K562 (cell line): Measurements from ENCODE around the gene SKOR1. TPM values are rescaled to one million over a fixed set of nuclear protein-coding genes. Genes with fewer than 3 reads are reported as not detected.

Experiments used
- ATAC-seq: fragments of 200-7000 bp; cut with Tn5 transposase; 3 replicates; pipeline ENCODE4 v1.9.1; 2020; ENCODE audit warnings: moderate library complexity
- BruUV-seq: library from RNA; stranded (reverse); fragments of 400-500 nt; replicated peaks from 2 replicates; lab custom pipeline; 2021; lab: Mats Ljungman, UMichigan
- CTCF ChIA-PET: fragments of 300-600 bp; formaldehyde crosslinking; extraction: SDS; loops from one replicate; lab custom pipeline; 2021; ENCODE audit warnings: low intra/inter-chr PET ratio; lab: Yijun Ruan, JAX
- POLR2A ChIA-PET: fragments of 300-600, 350-650 bp; sonication (Branson Sonifier 250); formaldehyde crosslinking; extraction: SDS; loops from one replicate; lab custom pipeline; 2021; ENCODE audit warnings: antibody characterized with exemption, inconsistent platforms; lab: Yijun Ruan, JAX
- DNase-seq, 4 experiments: peaks; one replicate each; pipeline versions ENCODE4 v3.0.0 to v3.0.0-alpha.2; 2011 to 2018; ENCODE audit warnings: low spot score in 3 of 4, mixed read lengths in 3 of 4; ENCODE audit errors: extremely low read depth in 1 of 4
- FAIRE-seq: peaks from 2 replicates; lab custom pipeline; 2011; peaks lifted over from hg19 to GRCh38; lab: Jason Lieb, UNC
- H2AFZ ChIP-seq: 2 replicates; pipeline ENCODE4 v1.6.0; 2011; ENCODE audit warnings: low read depth, low read length, control low read depth, inconsistent platforms
- H3K27ac ChIP-seq: fragments of 200-600 bp; 3 replicates; pipeline ENCODE4 v1.8.0; 2011; ENCODE audit warnings: low read depth, mild to moderate bottlenecking, control low read depth, inconsistent platforms, low read length, moderate library complexity, mixed read lengths; ENCODE audit errors: extremely low read depth
- H3K27me3 ChIP-seq, 2 experiments: fragments of 300-600 bp in 1 of 2; 2 replicates in 1 of 2; 3 replicates in 1 of 2; pipeline versions ENCODE4 v1.6.0 to v1.8.0; 2011; ENCODE audit warnings: inconsistent platforms in 2 of 2, low read length in 2 of 2, mild to moderate bottlenecking in 1 of 2, mixed read lengths in 1 of 2, moderate library complexity in 1 of 2; ENCODE audit not compliant: control insufficient read depth in 2 of 2, insufficient read depth in 2 of 2
- H3K36me3 ChIP-seq: fragments of 300-600 bp; 3 replicates; pipeline ENCODE4 v1.8.0; 2011; ENCODE audit warnings: mild to moderate bottlenecking, low read length, inconsistent platforms; ENCODE audit not compliant: control insufficient read depth, insufficient read depth
- H3K4me1 ChIP-seq, 2 experiments: fragments of 200-600 bp in 1 of 2; replicated peaks in 1 of 2; 2 replicates in 1 of 2; 3 replicates in 1 of 2; pipeline versions ENCODE4 v1.5.1 to v1.8.0; 2011; ENCODE audit warnings: inconsistent platforms in 2 of 2, low read length in 2 of 2, mild to moderate bottlenecking in 1 of 2, mixed read lengths in 1 of 2, moderate library complexity in 1 of 2; ENCODE audit not compliant: control insufficient read depth in 2 of 2, insufficient read depth in 2 of 2
- H3K4me2 ChIP-seq: 2 replicates; pipeline ENCODE4 v1.6.1; 2011; ENCODE audit warnings: low read length, control low read depth, inconsistent platforms, mixed read lengths; ENCODE audit not compliant: insufficient read depth
- H3K4me3 ChIP-seq: fragments of 200-600 bp; sonication (generic), shearing (Covaris generic); 2 replicates; pipeline ENCODE4 v1.5.1; 2016; ENCODE audit warnings: control low read depth, inconsistent platforms
- H3K79me2 ChIP-seq: fragments of 200-600 bp; 3 replicates; pipeline ENCODE4 v1.8.0; 2011; ENCODE audit warnings: low read length, inconsistent platforms; ENCODE audit not compliant: control insufficient read depth, insufficient read depth
- H3K9ac ChIP-seq, 2 experiments: 2 replicates each; pipeline versions ENCODE4 v1.6.0 to v1.6.1; 2011; ENCODE audit warnings: low read depth in 2 of 2, low read length in 2 of 2, control low read depth in 1 of 2, inconsistent platforms in 1 of 2, mild to moderate bottlenecking in 1 of 2, mixed read lengths in 1 of 2; ENCODE audit not compliant: insufficient read depth in 1 of 2
- H3K9me1 ChIP-seq: one replicate; pipeline ENCODE4 v1.6.0; 2011; ENCODE audit warnings: inconsistent platforms, mild to moderate bottlenecking, low read length, moderate library complexity; ENCODE audit not compliant: control insufficient read depth, insufficient read depth
- H3K9me3 ChIP-seq: replicated peaks from 2 replicates; pipeline ENCODE4 v1.5.1; 2011; ENCODE audit warnings: low read depth, low read length, inconsistent platforms; ENCODE audit not compliant: control insufficient read depth, insufficient read depth
- H4K20me1 ChIP-seq: replicated peaks from 2 replicates; pipeline ENCODE4 v1.6.1; 2011; ENCODE audit warnings: low read length, inconsistent platforms, mixed read lengths; ENCODE audit not compliant: control insufficient read depth, insufficient read depth
- CBX8 ChIP-seq: fragments of 200-600 bp; sonication (generic); IDR thresholded peaks from 2 replicates; pipeline ENCODE4 v1.6.1; 2012; ENCODE audit warnings: borderline replicate concordance, mixed run types, low read depth, mild to moderate bottlenecking, moderate library complexity, mixed read lengths, low read length, control low read depth, inconsistent platforms; ENCODE audit not compliant: poor library complexity, severe bottlenecking; ENCODE audit errors: extremely low read depth
- CCAR2 ChIP-seq: fragments of 200-400 bp; formaldehyde crosslinking; IDR thresholded peaks from 2 replicates; pipeline ENCODE4 v1.6.1; 2017; ENCODE audit warnings: mild to moderate bottlenecking, low read depth, low read length
- MTA3 ChIP-seq: fragments of 450-650 bp; formaldehyde crosslinking; IDR thresholded peaks from 2 replicates; pipeline ENCODE4 v1.6.1; 2017; ENCODE audit warnings: mild to moderate bottlenecking, borderline replicate concordance
- RFX7 ChIP-seq: fragments of 250-450 bp; sonication (Bioruptor Pico); IDR thresholded peaks from 2 replicates; pipeline ENCODE4 v1.5.1; 2021; ENCODE audit warnings: mild to moderate bottlenecking
- TFE3 ChIP-seq: fragments of 450-650 bp; formaldehyde crosslinking; IDR thresholded peaks from 2 replicates; pipeline ENCODE4 v1.4.0; 2020; ENCODE audit warnings: mild to moderate bottlenecking, mixed read lengths
- WGBS: fragments of 100-300 bp; shearing (Covaris generic); methylation state at CpG from one replicate; pipeline ENCODE4 v1.1.6; 2016; ENCODE audit warnings: low coverage, mixed read lengths; ENCODE audit not compliant: insufficient coverage; ENCODE audit errors: missing lambda C conversion rate; 5-methylcytosine and 5-hydroxymethylcytosine counted together
- in situ Hi-C: fragments of 300-500 bp; cut with MboI; formaldehyde crosslinking; loops from 4 replicates; pipeline ENCODE4 v1.15.0; 2018; ENCODE audit warnings: inconsistent platforms, mixed read lengths
- intact Hi-C: fragments of 100-400 bp; cut with micrococcal nuclease; formaldehyde crosslinking; loops from 2 replicates; pipeline ENCODE4 v1.14.2; 2022
- polyA plus RNA-seq, 8 experiments: library from polyadenylated mRNA; depleted of rRNA in 4 of 8; stranded (reverse) in 5 of 8; unstranded in 3 of 8; fragments of >200 nt; fragmentation: Nextera tagmentation in 2 of 8; fragmentation: Illumina TruSeq in 1 of 8; extraction: Ambion mirVana in 2 of 8; extraction: Trizol in 1 of 8; gene quantifications; 2 replicates each; pipeline versions ENCODE4 v1.2.1 to v1.2.3, GENCODE V29; 2011 to 2014; ENCODE audit warnings: inconsistent platforms in 1 of 8, missing spikeins in 1 of 8
- total RNA-seq, 7 experiments: library from RNA; depleted of rRNA in 6 of 7; stranded (reverse); fragments of >200 nt in 6 of 7; fragmentation: Illumina TruSeq in 2 of 7; extraction: Trizol in 2 of 7; gene quantifications; 2 replicates each; pipeline versions ENCODE4 v1.2.1 to v1.2.3, GENCODE V29; 2011 to 2021; ENCODE audit warnings: low replicate concordance in 1 of 7
- TF ChIP-seq, protein P1 (sequence below): fragments of 450-650 bp; IDR thresholded peaks from 2 replicates; pipeline ENCODE4 v1.6.1; 2016; ENCODE audit warnings: low read depth
- TF ChIP-seq, protein P2 (sequence below): IDR thresholded peaks from 2 replicates; pipeline ENCODE4 v1.6.1; 2016; ENCODE audit warnings: missing genetic modification characterization, missing compliant biosample characterization

Gene SKOR1
- total and polyA plus RNA-seq, 9 of the 15 experiments (the other 6 are each of a cell fraction or from before 2014, with no cell fraction given), result 0.04 to 0.41 (median 0.09) TPM; not detected in 3

DNA sequence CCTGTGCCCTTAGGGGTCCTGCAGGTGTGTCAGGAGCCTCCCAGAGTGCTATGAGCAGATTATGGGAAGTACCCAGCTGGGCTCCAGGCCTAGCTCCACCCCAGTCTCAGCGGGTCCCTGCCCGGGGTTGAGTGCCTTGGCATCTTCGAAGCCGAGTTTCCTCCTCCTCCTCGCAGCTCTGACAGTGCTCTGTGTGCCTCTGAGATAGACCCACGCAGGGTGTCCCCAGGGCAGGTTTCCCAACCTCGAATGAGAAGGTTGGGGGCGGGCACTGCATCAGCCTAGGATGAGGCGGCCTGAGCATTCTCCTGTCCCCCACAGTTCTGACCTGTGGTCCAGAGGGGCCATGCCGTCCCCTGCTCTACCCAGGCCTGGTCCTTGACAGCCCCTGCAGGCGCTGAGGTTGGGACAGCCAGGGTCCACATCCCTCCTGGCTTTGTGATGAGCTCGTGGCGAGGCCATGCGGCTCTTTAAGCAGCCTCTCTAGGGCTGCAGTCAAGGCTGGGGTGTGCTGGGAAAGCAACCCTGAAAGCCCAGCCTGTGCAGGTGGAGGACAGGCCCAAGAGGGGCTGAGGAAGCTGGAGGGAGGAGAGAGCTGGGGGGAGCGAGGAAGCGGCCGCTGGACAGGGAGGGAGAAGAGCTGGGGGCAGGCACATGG is 20.2 kb upstream of the SKOR1 start:
- BruUV-seq, result no TSS peak
- H3K27ac ChIP-seq, result no peak overlapping the region
- CTCF ChIA-PET, result no interaction called here

More for the DNA sequence above, 20.2 kb upstream of the SKOR1 start:
- Histone ChIP-seq H4K20me1 (peaks cover 11% of the 10 kb centered on the region; the same call in 1 of the 2 replicates), H3K4me1 (peaks cover 7 to 28% of the 10 kb centered on the region in 2 experiments), H3K4me3 (no peak overlapping the region), H3K79me2 (no peaks in the 10 kb centered on the region), H3K36me3 (no peaks in the 10 kb centered on the region), H3K27me3 (no peaks in the 10 kb centered on the region), H3K4me2 (no peak overlapping the region), H3K9me1 (peaks cover 11% of the 10 kb centered on the region), H2AFZ (no peak overlapping the region), H3K9me3 (no peaks in the 10 kb centered on the region), H3K9ac (peak overlapping the region in 1 of 2 experiments; percentile 77; a peak in 1 of 4 replicates)
- TF ChIP-seq, protein P1, sequence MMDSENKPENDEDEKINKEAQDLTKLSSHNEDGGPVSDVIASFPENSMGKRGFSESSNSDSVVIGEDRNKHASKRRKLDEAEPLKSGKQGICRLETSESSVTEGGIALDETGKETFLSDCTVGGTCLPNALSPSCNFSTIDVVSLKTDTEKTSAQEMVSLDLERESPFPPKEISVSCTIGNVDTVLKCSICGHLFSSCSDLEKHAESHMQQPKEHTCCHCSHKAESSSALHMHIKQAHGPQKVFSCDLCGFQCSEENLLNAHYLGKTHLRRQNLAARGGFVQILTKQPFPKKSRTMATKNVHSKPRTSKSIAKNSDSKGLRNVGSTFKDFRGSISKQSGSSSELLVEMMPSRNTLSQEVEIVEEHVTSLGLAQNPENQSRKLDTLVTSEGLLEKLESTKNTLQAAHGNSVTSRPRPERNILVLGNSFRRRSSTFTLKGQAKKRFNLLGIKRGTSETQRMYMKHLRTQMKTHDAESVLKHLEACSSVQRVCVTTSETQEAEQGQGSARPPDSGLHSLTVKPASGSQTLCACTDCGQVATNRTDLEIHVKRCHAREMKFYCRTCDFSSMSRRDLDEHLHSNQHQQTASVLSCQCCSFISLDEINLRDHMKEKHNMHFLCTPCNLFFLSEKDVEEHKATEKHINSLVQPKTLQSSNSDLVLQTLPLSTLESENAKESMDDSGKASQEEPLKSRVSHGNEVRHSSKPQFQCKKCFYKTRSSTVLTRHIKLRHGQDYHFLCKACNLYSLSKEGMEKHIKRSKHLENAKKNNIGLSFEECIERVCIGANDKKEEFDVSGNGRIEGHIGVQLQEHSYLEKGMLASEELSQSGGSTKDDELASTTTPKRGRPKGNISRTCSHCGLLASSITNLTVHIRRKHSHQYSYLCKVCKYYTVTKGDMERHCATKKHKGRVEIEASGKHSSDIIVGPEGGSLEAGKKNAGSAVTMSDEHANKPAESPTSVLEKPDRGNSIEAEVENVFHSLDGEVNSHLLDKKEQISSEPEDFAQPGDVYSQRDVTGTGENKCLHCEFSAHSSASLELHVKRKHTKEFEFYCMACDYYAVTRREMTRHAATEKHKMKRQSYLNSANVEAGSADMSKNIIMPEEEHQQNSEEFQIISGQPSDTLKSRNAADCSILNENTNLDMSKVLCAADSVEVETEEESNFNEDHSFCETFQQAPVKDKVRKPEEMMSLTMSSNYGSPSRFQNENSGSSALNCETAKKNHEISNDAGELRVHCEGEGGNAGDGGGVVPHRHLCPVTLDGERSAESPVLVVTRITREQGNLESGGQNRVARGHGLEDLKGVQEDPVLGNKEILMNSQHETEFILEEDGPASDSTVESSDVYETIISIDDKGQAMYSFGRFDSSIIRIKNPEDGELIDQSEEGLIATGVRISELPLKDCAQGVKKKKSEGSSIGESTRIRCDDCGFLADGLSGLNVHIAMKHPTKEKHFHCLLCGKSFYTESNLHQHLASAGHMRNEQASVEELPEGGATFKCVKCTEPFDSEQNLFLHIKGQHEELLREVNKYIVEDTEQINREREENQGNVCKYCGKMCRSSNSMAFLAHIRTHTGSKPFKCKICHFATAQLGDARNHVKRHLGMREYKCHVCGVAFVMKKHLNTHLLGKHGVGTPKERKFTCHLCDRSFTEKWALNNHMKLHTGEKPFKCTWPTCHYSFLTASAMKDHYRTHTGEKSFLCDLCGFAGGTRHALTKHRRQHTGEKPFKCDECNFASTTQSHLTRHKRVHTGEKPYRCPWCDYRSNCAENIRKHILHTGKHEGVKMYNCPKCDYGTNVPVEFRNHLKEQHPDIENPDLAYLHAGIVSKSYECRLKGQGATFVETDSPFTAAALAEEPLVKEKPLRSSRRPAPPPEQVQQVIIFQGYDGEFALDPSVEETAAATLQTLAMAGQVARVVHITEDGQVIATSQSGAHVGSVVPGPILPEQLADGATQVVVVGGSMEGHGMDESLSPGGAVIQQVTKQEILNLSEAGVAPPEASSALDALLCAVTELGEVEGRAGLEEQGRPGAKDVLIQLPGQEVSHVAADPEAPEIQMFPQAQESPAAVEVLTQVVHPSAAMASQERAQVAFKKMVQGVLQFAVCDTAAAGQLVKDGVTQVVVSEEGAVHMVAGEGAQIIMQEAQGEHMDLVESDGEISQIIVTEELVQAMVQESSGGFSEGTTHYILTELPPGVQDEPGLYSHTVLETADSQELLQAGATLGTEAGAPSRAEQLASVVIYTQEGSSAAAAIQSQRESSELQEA, result no peak
- no peak for TF ChIP-seq MTA3
- no peak for TF ChIP-seq RFX7 (CRISPR knock-in tag)
- TF ChIP-seq TFE3 (CRISPR knock-in tag), result no peak
- TF ChIP-seq CBX8, result no peak
- TF ChIP-seq, protein P2, sequence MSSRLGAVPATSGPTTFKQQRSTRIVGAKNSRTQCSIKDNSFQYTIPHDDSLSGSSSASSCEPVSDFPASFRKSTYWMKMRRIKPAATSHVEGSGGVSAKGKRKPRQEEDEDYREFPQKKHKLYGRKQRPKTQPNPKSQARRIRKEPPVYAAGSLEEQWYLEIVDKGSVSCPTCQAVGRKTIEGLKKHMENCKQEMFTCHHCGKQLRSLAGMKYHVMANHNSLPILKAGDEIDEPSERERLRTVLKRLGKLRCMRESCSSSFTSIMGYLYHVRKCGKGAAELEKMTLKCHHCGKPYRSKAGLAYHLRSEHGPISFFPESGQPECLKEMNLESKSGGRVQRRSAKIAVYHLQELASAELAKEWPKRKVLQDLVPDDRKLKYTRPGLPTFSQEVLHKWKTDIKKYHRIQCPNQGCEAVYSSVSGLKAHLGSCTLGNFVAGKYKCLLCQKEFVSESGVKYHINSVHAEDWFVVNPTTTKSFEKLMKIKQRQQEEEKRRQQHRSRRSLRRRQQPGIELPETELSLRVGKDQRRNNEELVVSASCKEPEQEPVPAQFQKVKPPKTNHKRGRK, result no peak
- no peak for TF ChIP-seq CCAR2
- FAIRE-seq, result no peak
- POLR2A ChIA-PET, result interaction anchor here (0.7 kb wide), 1 partner anchor 141 kb away, joined by 3 read pairs; no protein-coding TSS in a partner anchor
- no peak for DNase-seq
- 76% methylated on average over 12 of the region's 17 CpGs for WGBS
- intact Hi-C loops, result no loop called here
- in situ Hi-C loops, result no loop called here
- no peak for ATAC-seq
